Coronary artery (tissue), 2 donors: ENCODE data around the gene RARS1.

ENCODE experiments used
- DNase-seq: peaks from one replicate; pipeline ENCODE4 v3.0.0-alpha.2; 2017; ENCODE audit warnings: low spot score
- H3K27ac ChIP-seq, 2 donors: fragments of 200-600 bp; sonication (generic); one replicate each; pipeline ENCODE4 v1.5.1; 2016 to 2019
- H3K4me3 ChIP-seq: fragments of 200-600 bp; sonication (generic); 2 replicates; pipeline ENCODE4 v1.5.1; 2016; ENCODE audit warnings: mild to moderate bottlenecking, moderate library complexity
- CTCF ChIP-seq: fragments of 200-600 bp; sonication (generic); IDR thresholded peaks from one replicate; pipeline ENCODE4 v1.5.1; 2019; ENCODE audit warnings: antibody characterized with exemption

RARS1 gene

GRCh38 chr5:168464641-168465040 lies 21.6 kb upstream of the RARS1 start:
- TF ChIP-seq CTCF = no peak
- DNase-seq = no peak
- Histone ChIP-seq H3K27ac (no peak overlapping the region), H3K4me3 (no peak overlapping the region)

GRCh38 chr5:168467755-168468330 lies 18.4 kb upstream of the RARS1 start:
- TF ChIP-seq CTCF = no peak
- no peak for DNase-seq
- Histone ChIP-seq H3K4me3 (no peak overlapping the region), H3K27ac (no peak overlapping the region)

- DNase-seq = no peak
- no peak overlapping the region for H3K27ac ChIP-seq
- H3K4me3 ChIP-seq = no peak overlapping the region
- no peak for TF ChIP-seq CTCF
These were observed 17.4 kb upstream of the RARS1 start for GRCh38 chr5:168468836-168469235.

- Histone ChIP-seq H3K4me3 (no peak overlapping the region), H3K27ac (no peak overlapping the region)
- TF ChIP-seq CTCF = no peak
- no peak for DNase-seq
These were observed 16.5 kb upstream of the RARS1 start for GRCh38 chr5:168469816-168470215.

- no peak overlapping the region for H3K4me3 ChIP-seq
These were observed 14.5 kb upstream of the RARS1 start for GRCh38 chr5:168471785-168472184.

GRCh38 chr5:168472329-168472728 lies 13.9 kb upstream of the RARS1 start:
- Histone ChIP-seq H3K27ac (no peak overlapping the region), H3K4me3 (no peak overlapping the region)
- DNase-seq = no peak
- TF ChIP-seq CTCF = no peak

More at GRCh38 chr5:168471785-168472184, 14.5 kb upstream of the RARS1 start:
- no peak overlapping the region for H3K27ac ChIP-seq
- TF ChIP-seq CTCF = no peak
- no peak for DNase-seq

- Histone ChIP-seq H3K4me3 (no peak overlapping the region), H3K27ac (no peak overlapping the region)
- TF ChIP-seq CTCF = no peak
- no peak for DNase-seq
These were observed 12.0 kb upstream of the RARS1 start for GRCh38 chr5:168474319-168474718.
